Activated T-helper 1 cell treated with anti-CD3 and anti-CD28 coated beads, Interleukin-2, amount 50 U/mL, for 16 hours (primary cell): ENCODE results near the gene KREMEN1.
A peak's percentile ranks its signal among the peaks of the same experiment; 100 is the strongest.

ENCODE experiments used
- DNase-seq, 2 donors: peaks; one replicate each; pipeline ENCODE4 v3.0.0-alpha.2; 2020; ENCODE audit warnings: low read depth in 1 of 2, low spot score in 1 of 2

Gene KREMEN1

DNA sequence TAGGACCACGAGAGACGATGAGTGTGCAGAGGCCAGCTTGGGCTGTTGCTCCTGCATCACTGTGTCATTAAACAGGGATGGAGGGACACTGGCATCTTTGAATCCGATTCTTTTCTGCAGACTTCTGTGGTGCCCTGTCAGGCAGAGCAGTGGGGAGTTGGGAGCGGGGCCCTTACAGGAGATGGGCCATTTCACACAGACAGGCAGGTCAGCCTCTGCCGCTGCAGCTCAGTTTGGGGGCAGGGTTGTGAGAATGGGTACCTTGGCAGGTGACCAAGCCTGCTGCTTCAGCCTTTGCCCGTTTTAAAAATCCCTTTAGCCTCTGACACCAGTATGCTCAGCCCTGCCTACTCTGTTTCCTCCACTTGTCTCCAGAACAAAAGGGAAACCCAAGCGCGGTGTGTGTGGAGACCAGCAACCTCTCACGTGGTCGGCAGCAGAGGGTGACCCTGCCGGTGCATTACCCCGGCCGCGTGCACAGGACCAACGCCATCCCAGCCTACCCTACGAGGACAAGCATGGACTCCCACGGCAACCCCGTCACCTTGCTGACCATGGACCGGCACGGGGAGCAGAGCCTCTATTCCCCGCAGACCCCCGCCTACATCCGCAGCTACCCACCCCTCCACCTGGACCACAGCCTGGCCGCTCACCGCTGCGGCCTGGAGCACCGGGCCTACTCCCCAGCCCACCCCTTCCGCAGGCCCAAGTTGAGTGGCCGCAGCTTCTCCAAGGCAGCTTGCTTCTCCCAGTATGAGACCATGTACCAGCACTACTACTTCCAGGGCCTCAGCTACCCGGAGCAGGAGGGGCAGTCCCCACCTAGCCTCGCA lies 23.8 kb upstream of the KREMEN1 start:
- DNase-seq, result no peak

DNA sequence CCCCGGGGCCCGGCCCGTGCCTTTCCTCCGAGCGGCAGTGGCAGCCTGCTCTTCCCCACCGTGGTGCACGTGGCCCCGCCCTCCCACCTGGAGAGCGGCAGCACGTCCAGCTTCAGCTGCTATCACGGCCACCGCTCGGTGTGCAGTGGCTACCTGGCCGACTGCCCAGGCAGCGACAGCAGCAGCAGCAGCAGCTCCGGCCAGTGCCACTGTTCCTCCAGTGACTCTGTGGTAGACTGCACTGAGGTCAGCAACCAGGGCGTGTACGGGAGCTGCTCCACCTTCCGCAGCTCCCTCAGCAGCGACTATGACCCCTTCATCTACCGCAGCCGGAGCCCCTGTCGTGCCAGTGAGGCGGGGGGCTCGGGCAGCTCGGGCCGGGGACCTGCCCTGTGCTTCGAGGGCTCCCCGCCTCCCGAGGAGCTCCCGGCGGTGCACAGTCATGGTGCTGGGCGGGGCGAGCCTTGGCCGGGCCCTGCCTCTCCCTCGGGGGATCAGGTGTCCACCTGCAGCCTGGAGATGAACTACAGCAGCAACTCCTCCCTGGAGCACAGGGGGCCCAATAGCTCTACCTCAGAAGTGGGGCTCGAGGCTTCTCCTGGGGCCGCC lies 23.1 kb upstream of the KREMEN1 start:
- no peak for DNase-seq

DNA sequence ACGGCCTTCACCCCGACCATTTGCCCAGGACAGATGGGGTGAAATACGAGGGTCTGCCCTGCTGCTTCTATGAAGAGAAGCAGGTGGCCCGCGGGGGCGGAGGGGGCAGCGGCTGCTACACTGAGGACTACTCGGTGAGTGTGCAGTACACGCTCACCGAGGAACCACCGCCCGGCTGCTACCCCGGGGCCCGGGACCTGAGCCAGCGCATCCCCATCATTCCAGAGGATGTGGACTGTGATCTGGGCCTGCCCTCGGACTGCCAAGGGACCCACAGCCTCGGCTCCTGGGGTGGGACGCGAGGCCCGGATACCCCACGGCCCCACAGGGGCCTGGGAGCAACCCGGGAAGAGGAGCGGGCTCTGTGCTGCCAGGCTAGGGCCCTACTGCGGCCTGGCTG lies 22.4 kb upstream of the KREMEN1 start:
- no peak for DNase-seq

DNA sequence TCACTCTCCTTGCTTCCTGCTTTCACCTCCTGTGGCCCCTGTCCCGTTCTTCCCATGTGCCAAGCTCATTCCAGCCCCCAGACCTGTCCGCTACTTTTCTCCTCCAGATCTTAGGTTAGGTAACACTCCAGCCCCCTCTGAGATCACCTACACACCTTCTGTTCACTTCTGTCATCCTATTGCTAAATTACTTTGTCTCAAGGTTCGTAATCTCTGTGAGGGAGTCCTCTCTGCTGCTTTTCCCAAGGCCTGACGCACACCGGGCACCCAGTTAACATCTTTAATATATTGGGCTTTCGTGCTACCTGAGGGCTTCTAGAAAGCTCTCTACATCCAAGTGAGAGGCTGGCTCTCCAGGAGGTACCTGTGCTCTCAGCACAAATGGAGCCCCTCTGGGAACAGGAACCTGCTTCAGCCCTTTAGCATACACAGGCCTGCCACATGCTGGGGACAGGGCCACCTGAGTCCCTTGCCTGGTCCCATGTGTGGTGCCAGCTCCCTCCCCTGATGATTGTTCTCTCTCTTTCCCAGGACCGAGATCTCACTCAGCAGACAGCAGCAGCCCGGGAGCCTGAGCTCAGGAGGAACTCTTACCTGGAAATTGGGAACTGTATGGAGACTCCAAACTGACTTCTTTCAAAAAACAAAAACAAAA lies 19.7 kb upstream of the KREMEN1 start:
- DNase-seq, result no peak

GRCh38 chr22:29054251-29054767 lies 18.5 kb upstream of the KREMEN1 start:
- no peak for DNase-seq

- DNase-seq, result no peak
Observed at GRCh38 chr22:29055192-29055830, 17.5 kb upstream of the KREMEN1 start.

DNA sequence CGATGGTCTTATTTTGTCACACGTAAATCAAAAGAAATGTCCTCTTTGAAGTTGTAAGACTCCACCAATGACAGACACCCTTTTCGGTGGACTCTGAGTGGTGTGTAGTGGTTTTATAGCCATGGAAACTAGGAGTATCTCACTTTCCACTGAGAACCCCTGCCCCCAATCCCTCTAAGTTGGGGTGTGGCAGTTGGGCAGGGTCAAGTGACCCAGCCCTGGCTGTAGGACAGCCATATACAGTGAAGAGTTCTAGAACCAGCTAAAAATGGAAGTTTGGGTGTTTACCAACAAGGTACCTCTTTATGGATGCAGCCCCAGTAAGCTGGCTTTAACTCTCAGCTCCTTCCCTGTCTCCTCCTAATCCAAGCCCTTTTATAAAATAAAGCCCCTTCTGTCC lies 16.4 kb upstream of the KREMEN1 start:
- no peak for DNase-seq

- no peak for DNase-seq
Observed at GRCh38 chr22:29060251-29060869, 12.5 kb upstream of the KREMEN1 start.

GRCh38 chr22:29060931-29061330 lies 11.9 kb upstream of the KREMEN1 start:
- no peak for DNase-seq

- no peak for DNase-seq
Observed at GRCh38 chr22:29061773-29062172, 11.1 kb upstream of the KREMEN1 start, which contains the start of gene C22orf31. Gene C22orf31, minus strand, starts transcription at chr22:29061831. Its CDS starts 39 bp downstream, at chr22:29061792.

GRCh38 chr22:29062286-29062821 lies 10.5 kb upstream of the KREMEN1 start:
- no peak for DNase-seq

DNA sequence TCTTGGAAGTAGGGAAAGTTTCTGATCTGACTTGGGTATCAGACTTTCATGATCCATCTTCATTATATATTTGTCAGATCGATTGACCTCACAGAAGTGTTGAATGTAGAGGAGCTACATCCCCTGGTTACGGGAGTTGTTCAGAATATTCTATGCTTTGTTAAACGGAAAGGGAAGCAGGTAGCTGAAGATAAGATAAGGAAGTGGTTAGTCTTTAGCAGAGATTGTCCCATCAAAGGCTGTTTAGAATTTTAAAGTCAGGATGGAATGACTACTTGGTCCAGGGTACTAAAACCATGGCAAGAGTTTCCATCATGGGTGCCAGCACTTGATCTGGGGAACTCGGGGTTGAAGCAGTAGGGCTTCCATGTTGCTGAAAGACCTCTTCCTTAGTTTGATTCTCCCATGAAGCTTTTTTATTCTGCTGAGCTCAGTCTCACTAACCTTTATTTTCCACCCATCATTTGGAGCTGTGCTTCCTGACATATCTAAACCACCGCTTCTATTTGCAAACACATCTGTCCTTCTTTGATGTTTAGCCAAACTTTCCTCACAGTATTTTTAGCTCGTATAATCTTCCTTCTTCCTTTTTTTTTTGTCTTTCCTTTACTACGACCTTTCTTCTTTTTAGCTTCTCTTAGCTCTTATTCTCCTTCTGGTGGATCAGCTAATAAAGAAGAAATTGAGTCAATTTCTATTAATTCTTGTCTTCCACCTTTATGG lies 7.2 kb upstream of the KREMEN1 start:
- no peak for DNase-seq

DNA sequence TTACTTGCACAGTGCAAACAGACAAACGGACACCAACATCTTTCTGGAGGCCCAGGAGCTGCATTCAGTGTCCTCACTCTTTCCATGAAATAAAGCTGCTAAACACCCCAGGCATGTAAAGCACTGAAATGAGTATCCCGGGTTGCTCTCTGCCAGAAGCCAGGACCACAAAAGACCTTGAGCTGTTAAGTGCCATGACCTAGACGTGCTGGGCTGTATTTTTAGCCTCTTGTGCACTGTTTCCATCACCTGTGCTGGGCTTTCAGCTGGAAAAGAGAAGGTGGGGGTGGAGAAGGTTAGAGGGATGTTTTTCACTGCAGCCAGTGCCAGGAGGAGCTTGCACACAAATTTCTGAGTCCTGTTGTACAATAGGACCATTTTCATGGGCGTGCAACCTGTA lies 3.4 kb upstream of the KREMEN1 start:
- DNase-seq, result no peak

DNA sequence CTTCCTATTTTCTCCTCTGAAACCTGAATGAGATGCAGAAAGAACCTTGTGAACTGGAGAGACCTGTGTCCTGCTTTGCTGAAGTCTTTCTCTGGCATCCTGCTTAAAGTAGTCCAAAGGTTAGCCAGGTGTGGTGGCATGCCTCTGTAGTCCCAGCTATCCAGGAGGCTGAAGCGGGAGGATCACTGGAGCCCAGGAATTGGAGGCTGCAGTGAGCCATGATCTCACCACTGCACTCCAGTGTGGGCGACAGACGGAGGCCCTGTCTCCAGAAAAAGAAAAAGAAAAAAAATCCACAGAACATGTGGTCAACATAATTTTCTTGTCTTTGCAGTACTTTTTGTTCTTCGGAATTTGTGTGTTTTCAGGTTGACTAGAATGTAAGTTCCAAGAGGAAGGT lies 2.3 kb upstream of the KREMEN1 start:
- DNase-seq, result no peak

- peak in 1 of 2 donors; percentile 19 for DNase-seq
Observed at GRCh38 chr22:29071261-29072045, 1.4 kb upstream of the KREMEN1 start.

DNA sequence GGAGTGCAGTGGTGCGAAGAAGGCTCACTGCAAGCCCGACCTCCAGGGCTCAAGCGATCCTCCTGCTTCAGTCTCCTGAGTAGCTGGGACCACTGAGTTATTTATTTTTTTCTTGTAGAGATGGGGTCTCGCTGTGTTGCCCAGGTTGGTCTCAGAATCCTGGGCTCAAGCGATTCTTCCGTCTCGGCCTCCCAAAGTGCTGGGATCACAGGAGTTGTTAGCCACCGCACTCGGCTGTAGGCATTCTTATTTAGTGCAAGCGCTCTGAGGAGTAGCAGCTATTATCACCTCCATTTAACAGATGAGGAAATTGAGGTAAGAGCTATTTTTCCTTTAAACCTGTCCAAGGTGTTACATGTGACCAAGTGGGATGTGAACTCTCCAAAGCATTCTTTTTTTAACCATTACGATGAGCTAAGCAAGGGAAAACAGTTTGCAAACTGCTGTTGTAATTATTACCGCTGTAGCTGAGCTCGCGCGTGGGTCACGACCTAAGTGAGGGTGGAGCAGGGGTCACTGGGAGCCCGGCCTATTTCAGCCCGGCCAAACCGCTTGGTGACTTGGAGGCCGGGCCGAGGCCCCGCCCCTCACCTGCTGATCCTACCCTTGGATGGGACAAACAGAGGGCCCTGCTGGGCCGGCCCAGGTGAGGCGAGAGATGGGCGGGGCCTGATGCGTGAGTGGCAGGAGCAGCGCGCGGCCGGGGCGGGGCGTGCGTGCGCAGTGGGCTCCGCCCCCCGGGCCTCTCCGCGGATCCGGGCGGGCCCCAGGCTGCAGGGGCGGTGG lies 449 bp upstream of the KREMEN1 start:
- DNase-seq, result peak; percentile 54 to 75

DNA sequence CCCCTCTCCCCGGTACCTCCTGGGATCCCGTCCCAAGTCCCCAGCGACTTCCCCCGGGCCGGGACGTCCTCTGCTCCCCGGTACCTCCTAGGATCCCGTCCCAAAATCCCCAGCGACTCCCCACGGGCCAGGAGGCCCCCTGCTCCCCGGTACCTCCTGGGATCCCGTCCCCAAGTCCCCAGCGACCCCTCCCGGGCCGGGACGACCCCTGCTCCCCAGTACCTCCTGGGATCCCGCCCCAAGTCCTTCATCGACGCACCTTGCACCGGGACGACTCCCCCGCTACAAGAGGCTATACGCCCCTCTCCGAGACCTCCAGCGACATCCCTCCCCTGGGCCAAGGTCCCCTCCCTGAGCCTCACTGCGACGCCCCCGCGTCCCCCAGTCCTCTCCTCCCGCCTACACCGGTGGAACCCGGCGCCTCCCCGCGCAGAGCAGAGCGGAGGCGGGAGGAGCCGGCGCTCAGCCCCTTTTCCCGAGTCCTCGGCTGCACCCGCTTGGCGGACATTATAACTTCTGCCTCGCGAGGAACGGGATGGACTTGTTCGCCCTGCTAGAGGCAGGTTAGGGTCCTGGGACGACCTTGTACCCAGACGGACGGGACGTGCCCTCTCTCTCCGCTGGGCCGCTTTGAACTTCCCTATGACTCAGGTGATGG lies 912 bp downstream of the KREMEN1 start:
- no peak for DNase-seq

- no peak for DNase-seq
Observed at GRCh38 chr22:29074276-29074772, 1.5 kb downstream of the KREMEN1 start.
